ENCODE data around the gene CCL8.

The CCL8 gene

GRCh38 chr17:34366010-34366409, 46.8 kb downstream of the CCL8 start:
- TF ChIP-seq CTCF (IDR thresholded peaks at IDR 0.05; ENCODE audit: insufficient read depth, missing control alignments) = no peak
- FAIRE-seq (no peak), DNase-seq (ENCODE audit: insufficient read length, low spot score) (no peak)

GRCh38 chr17:34366529-34367107, 47.4 kb downstream of the CCL8 start:
- DNase-seq (ENCODE audit: insufficient read length, low spot score) (no peak), FAIRE-seq (no peak)
- no peak for TF ChIP-seq CTCF (IDR thresholded peaks at IDR 0.05; ENCODE audit: insufficient read depth, missing control alignments)

DNA sequence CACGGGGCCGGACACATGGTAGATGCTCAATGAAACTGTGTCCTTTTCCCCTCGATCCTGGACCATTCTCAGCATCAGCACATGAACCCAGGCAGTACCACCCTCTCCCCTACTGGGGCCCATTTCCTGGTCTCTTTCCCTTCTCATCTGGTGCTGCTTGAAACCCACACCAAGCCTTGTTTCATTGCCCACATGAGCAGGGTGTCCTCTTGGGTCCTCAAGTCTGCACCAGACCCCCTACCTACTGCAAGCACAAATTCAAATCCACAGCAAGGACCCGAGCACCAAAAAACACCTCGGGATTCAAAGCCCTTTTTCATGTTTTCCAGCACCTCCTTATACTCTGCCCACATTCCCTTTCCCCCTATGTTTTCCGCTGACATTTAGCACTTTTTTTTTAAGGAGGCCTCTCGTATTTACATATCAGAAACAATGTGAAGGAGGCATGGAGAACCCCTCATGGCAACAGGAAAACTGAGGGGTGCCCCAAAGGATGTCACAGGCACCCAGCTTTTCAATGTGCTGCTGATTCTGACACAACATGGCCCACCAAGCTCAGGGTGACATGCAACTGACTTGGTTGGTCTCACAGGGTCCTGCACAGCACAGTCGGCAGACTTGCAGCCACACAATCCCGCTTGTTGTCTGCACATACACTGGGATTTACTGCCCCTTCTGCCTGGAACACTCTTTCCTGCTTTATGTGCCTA, 48.4 kb downstream of the CCL8 start:
- no peak for TF ChIP-seq CTCF (IDR thresholded peaks at IDR 0.05; ENCODE audit: insufficient read depth, missing control alignments)
- DNase-seq (ENCODE audit: insufficient read length, low spot score) (no peak), FAIRE-seq (no peak)

DNA sequence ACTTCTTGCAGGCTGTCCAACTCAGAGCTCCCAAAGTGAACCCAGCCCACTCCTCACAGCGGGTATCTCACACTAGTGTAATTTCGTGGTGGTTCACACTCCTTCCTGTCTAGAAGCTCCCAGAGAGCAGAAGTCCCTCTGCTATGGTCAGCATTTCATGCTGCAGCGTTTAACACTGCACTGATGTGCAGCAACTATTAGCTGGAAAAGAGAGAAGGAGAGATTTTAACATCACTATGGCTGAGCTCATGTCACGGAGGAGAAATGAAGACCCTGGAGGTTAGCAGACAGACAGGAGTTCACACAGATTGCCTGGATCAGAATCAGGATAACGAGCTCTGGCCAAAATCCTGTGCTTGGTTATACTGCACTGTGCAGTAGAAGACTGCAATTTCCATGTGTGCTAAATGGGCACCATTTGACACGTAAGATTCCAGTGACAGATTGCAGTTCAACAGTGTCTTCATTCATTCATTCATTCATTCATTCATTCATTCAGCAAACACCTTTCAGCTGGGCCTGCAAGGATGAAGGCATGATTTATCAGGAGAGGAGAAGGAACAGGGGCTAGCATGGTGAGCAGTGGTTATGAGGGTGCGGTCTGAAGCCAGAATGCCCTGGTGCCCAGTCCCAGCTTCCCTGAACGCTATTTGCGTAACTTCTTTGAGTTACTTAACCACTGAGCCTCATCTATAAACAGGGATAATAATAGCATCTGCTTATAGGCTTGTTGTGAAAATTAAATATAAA, 49.1 kb downstream of the CCL8 start:
- DNase-seq (ENCODE audit: insufficient read length, low spot score) (no peak), FAIRE-seq (no peak)
- no peak for TF ChIP-seq CTCF (IDR thresholded peaks at IDR 0.05; ENCODE audit: insufficient read depth, missing control alignments)

GRCh38 chr17:34368946-34369500, 49.8 kb downstream of the CCL8 start:
- no peak for DNase-seq (ENCODE audit: insufficient read length, low spot score)
- FAIRE-seq = no peak
- TF ChIP-seq CTCF (IDR thresholded peaks at IDR 0.05; ENCODE audit: insufficient read depth, missing control alignments) = no peak

DNA sequence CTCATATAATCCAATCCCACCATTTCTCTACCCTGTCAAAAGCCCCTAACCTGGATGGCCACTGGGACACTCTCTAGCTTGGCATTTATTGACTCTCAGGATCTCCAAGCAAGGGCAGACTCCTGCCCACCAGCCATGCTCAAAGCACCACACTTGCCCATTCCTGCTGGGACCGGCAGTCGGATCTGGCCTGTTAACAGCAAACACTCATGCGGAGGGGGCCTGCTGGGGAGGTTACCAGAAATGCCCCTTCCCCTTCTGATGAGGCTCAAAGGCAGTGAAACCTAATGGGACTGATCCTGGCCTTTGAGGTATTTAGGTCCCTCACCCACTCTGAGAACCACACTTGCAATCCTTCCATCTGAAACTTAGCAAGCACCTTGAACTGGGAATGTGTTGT, 50.3 kb downstream of the CCL8 start:
- DNase-seq (ENCODE audit: insufficient read length, low spot score) (no peak), FAIRE-seq (no peak)
- no peak for TF ChIP-seq CTCF (IDR thresholded peaks at IDR 0.05; ENCODE audit: insufficient read depth, missing control alignments)
